Choroid plexus epithelial cell (primary cell): ENCODE measurements around the gene NDRG3.

Experiments
- DNase-seq: peaks from one replicate; pipeline ENCODE4 v3.0.0-alpha.2; 2010; ENCODE audit warnings: low read depth
- H3K4me3 ChIP-seq: 2 replicates; pipeline ENCODE4 v1.5.1; 2011; ENCODE audit warnings: low read depth, mild to moderate bottlenecking, control low read depth, low read length, moderate library complexity
- CTCF ChIP-seq: conservative IDR thresholded peaks from 2 replicates; pipeline ENCODE4 v1.5.1; 2011; ENCODE audit warnings: low read depth, mild to moderate bottlenecking, control low read depth, inconsistent platforms, low read length, moderate library complexity

NDRG3 gene

GRCh38 chr20:36785308-36785707 lies 39.4 kb upstream of the NDRG3 start:
- H3K4me3 ChIP-seq, result no peak overlapping the region
- no peak for TF ChIP-seq CTCF
- DNase-seq, result no peak

- no peak for TF ChIP-seq CTCF
- DNase-seq, result peak; percentile 39
- H3K4me3 ChIP-seq, result no peak overlapping the region
These were observed 39.0 kb upstream of the NDRG3 start for GRCh38 chr20:36784900-36785299.

DNA sequence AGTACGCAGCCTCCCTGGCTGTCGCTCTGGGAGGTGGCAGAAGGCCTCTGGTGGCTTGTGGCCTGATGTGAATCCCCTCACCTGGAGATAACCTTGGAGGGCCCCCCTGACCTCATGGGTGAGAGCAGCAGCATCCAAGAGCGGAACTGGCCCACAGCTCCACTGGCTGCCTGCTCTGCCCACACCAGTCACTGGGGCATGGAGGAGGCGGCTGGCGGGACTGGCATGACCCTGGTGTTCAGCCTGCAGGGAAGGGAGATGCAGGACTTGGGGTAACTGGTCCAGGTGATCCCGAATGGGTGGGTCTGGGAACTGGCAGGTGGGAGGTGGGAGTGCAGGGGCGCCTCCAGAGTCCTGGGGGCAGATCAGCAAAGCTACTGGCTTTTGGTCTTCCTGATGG lies 38.2 kb upstream of the NDRG3 start:
- no peak for TF ChIP-seq CTCF
- no peak for DNase-seq
- H3K4me3 ChIP-seq, result no peak overlapping the region

DNA sequence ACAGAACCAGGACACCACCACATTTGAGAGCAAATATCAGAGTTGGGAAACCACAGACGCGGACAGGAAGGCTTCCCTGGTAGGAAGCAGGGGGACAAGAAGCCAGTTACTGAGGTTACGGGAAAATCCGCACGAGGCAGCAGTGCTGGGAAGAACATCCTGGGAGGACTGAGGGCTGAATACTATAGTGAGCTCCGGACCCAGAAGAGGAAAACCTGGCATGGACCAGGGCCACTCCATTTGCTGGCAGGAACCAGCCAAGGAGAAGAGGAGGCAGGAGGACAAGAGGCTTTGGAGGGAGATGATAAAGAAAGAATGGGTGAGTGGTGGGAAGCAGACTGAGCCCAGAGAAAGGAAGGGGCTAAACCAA lies 33.8 kb upstream of the NDRG3 start:
- no peak for TF ChIP-seq CTCF
- DNase-seq, result peak; percentile 39
- H3K4me3 ChIP-seq, result no peak overlapping the region

DNA sequence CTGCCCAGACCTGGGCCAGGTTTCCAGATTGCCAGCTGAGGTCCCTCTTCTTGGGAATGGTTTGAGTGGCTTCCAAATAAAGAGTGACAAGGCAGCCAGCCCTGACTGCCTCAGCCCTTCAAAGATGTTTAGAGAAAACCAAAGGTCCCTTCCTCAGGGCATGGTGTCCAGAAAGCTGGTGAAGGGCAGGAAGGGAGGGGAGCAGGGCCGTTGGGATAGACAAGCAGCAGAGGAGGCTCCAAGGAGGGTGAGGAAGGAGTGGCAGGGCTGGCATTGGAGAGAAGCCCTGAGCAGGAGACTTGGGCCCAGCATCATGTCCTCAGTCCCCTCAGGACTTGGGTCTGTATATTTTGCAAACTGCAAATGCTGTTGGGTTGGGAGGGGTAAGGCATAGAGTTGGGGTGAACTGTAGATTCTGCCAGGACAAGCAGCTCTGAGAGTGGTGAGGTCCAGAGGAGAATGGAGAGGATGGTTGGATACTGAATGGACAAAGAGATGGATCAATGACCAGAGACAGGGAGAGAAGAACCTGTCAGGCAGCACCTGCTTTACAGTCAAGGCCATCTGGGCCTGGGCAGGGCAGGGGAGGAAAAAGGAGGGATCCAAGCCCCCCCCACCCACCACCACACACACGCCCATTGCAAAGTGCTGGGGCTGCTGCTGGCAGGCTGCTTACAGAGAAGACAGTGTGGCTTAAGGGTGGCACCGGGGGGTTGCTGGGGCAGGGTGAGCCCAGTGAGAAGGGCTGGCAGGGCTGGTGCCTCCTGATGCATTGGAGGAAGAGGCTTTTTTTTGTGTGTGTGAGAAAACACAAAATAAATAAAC lies 33.2 kb upstream of the NDRG3 start:
- no peak overlapping the region for H3K4me3 ChIP-seq
- TF ChIP-seq CTCF, result no peak
- DNase-seq, result no peak

DNA sequence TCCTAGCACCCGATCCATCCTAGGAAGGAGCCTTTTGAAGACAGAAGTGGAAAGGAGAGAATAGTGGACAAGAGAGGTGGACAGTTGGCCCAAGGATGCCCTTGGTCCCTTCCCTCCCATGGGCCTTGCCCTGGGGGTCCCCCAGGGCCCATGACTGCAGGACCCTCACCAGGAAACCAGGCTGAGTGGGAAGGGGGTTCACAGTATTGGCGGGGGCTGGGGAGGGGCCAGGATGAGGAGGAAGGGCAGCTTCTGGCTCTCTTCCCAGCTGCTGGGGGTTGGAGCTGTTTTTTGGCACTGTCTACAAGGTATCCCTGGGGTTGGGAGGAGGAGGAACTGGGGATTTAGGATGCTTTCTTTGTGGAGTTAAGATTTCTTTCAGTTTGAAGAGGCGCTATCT lies 31.7 kb upstream of the NDRG3 start:
- no peak overlapping the region for H3K4me3 ChIP-seq
- TF ChIP-seq CTCF, result no peak
- DNase-seq, result no peak

GRCh38 chr20:36777167-36777566 lies 31.3 kb upstream of the NDRG3 start:
- no peak for TF ChIP-seq CTCF
- H3K4me3 ChIP-seq, result no peak overlapping the region
- DNase-seq, result no peak
